ENCODE data around the gene TMTC1.

DNA sequence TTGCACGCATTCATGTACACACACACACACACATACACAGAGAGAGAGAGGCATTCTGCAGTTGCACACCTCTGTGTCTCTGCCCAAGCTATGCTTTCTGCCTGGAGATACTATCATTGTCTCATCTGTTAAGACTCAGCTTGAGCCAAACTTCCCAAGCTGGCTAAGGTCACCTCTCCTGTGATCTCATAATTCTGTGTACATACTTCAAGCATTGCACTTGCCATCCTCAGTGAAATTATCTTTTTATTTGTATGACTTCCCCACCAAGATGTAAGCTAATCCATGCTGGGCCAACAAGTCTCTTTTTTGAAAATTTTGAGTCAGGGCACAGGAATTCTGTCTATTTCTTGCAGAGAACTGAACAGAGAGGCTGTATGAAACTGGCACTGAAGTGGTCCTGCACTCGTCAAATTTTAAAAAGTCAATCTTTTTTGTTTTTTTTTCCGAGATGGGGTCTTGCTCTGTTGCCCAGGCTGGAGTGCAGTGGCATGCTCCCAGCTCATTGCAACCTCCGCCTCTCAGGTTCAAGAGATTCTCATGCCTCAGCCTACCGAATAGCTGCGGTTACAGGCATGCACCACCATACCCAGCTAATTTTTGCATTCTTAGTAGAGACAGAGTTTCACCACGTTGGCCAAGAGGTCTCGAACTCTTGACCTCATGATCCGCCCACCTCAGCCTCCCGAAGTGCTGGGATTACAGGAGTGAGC lies 44.3 kb downstream of the TMTC1 start:
- TF ChIP-seq, protein P1, sequence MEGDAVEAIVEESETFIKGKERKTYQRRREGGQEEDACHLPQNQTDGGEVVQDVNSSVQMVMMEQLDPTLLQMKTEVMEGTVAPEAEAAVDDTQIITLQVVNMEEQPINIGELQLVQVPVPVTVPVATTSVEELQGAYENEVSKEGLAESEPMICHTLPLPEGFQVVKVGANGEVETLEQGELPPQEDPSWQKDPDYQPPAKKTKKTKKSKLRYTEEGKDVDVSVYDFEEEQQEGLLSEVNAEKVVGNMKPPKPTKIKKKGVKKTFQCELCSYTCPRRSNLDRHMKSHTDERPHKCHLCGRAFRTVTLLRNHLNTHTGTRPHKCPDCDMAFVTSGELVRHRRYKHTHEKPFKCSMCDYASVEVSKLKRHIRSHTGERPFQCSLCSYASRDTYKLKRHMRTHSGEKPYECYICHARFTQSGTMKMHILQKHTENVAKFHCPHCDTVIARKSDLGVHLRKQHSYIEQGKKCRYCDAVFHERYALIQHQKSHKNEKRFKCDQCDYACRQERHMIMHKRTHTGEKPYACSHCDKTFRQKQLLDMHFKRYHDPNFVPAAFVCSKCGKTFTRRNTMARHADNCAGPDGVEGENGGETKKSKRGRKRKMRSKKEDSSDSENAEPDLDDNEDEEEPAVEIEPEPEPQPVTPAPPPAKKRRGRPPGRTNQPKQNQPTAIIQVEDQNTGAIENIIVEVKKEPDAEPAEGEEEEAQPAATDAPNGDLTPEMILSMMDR (conservative IDR thresholded peaks at IDR 0.05; ENCODE audit: low read depth, low read length): no peak
- TF ChIP-seq EZH2 (IDR thresholded peaks at IDR 0.05; ENCODE audit: borderline replicate concordance, low read depth, low read length, poor library complexity, severe bottlenecking): no peak
